Measurements from ENCODE around the gene UBALD1. TPM values are rescaled to one million over a fixed set of nuclear protein-coding genes. Genes with fewer than 3 reads are reported as not detected.

Gene UBALD1
- polyA plus RNA-seq, 3 donors: 2.2 to 19.2 (median 2.8) TPM

DNA sequence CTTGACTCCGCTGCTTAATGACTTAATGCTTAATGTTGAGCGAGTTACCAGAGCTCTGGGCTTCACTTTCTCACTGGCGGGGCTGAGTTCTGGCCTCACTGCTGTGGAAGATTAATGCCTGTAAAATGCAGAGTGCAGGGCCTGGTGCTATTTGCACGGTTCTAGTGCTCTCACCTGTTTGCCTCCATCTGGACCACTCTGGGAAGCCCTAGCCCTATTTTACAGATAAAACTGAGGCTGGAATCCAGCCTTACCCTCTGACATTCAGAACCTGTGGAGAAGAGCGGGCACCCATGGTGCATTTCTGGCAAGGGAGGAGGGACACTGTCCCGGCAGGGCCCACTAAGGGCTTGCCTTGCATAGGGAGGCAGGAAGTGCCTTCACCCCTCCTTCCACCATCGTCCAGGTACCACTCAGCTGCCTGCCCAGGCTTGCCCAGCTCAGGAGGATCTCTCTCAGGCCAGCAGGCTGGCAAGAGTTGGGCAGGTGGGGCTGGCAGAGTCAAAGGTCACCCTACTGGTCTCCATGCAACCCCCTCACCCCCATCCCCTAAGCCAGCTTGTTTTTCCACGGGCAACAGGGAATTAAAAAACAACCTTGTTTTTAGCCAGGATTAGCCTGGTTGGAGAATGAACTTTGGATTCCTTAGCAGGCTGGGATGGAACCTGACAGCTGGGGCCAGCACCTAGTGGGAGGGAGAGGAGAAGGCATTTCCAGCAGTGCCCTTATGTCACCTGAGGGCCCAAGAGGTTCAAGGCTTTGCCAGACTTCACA is 4.1 kb upstream of the UBALD1 start:
- H3K4me3 ChIP-seq (replicated peaks in 1 of 3; ENCODE audit: low read depth in 2 of 3, low read length in 3 of 3): no peak overlapping the region
- no peak for DNase-seq
- H3K4me3 Mint-ChIP-seq: no peak overlapping the region
- H4K20me1 ChIP-seq (ENCODE audit: insufficient read depth, low read length): peaks cover 3% of the 10 kb centered on the region
- TF ChIP-seq, protein P1, sequence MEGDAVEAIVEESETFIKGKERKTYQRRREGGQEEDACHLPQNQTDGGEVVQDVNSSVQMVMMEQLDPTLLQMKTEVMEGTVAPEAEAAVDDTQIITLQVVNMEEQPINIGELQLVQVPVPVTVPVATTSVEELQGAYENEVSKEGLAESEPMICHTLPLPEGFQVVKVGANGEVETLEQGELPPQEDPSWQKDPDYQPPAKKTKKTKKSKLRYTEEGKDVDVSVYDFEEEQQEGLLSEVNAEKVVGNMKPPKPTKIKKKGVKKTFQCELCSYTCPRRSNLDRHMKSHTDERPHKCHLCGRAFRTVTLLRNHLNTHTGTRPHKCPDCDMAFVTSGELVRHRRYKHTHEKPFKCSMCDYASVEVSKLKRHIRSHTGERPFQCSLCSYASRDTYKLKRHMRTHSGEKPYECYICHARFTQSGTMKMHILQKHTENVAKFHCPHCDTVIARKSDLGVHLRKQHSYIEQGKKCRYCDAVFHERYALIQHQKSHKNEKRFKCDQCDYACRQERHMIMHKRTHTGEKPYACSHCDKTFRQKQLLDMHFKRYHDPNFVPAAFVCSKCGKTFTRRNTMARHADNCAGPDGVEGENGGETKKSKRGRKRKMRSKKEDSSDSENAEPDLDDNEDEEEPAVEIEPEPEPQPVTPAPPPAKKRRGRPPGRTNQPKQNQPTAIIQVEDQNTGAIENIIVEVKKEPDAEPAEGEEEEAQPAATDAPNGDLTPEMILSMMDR (IDR thresholded peaks at IDR 0.05): no peak
- H3K36me3 ChIP-seq (replicated peaks in 1 of 2; ENCODE audit: control insufficient read depth in 1 of 2, insufficient read depth in 2 of 2, low read length in 2 of 2): no peaks in the 10 kb centered on the region
- H3K27me3 ChIP-seq (ENCODE audit: control insufficient read depth in 2 of 2, insufficient read depth in 2 of 2, low read length in 2 of 2): no peaks in the 10 kb centered on the region
- no peaks in the 10 kb centered on the region for H3K36me3 Mint-ChIP-seq
- H3K27ac Mint-ChIP-seq: peak overlapping the region in 1 of 7 donors; percentile 24
- no peak overlapping the region for H2AFZ ChIP-seq (ENCODE audit: insufficient read depth, low read depth, low read length, poor library complexity, severe bottlenecking)
- peaks cover 0 to 2% (median 0%) of the 10 kb centered on the region in 3 donors for H3K27me3 Mint-ChIP-seq (ENCODE audit: low read depth in 3 of 3)
- 89% methylated on average over 5 of the region's 8 CpGs for WGBS (ENCODE audit: insufficient coverage)
- peaks cover 5% of the 10 kb centered on the region for H3K79me2 ChIP-seq (ENCODE audit: insufficient read depth, low read length)
- H3K4me1 ChIP-seq (ENCODE audit: control insufficient read depth in 1 of 2, insufficient read depth in 2 of 2, low read length in 2 of 2): peaks cover 28 to 33% of the 10 kb centered on the region in 2 donors
- intact Hi-C loops (cut with micrococcal nuclease): loop anchor here in 1 of 2 donors (5.0 to 10.0 kb wide), 2 partner anchors 104 to 202 kb away; partner anchors contain the start of gene CORO7
- H3K9me3 Mint-ChIP-seq: no peaks in the 10 kb centered on the region
- peaks cover 30% of the 10 kb centered on the region for H3K4me1 Mint-ChIP-seq
- no peak overlapping the region for H3K4me2 ChIP-seq (replicated peaks; ENCODE audit: extremely low read depth, low read length, poor library complexity, severe bottlenecking)
- H3K27ac ChIP-seq (ENCODE audit: low read depth in 1 of 2, low read length in 2 of 2): no peak overlapping the region
- no peaks in the 10 kb centered on the region for H3K9me3 ChIP-seq (replicated peaks in 1 of 2; ENCODE audit: control insufficient read depth in 1 of 2, insufficient read depth in 1 of 2, low read length in 2 of 2)
- H3K9ac ChIP-seq (ENCODE audit: insufficient read depth, low read length, poor library complexity, severe bottlenecking): no peak overlapping the region

DNA sequence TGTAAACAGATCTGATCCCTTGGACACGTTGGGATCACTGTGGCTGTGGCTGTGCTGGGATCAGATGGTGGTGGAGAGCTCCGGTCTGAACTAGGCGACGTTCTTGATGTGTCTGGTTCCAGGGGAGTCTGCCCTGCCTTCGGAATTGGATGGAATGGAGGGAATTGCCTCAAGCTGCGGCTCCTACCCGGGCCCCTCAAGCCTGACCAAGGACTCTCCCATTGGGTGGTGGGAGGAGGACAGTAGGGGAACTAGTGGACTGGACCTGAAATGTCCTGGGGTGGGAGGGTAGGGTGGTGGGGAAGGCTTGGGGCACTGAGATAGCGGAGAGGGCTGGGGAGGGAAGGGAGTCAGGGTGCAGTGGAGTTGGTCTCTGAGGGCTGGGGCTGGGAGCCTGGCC is 3.2 kb upstream of the UBALD1 start:
- TF ChIP-seq, protein P1 (IDR thresholded peaks at IDR 0.05): no peak
- H3K4me1 ChIP-seq (ENCODE audit: control insufficient read depth in 1 of 2, insufficient read depth in 2 of 2, low read length in 2 of 2): peaks cover 31 to 35% of the 10 kb centered on the region in 2 donors
- Mint-ChIP-seq H3K9me3 (no peaks in the 10 kb centered on the region), H3K4me3 (no peak overlapping the region), H3K27ac (peak overlapping the region in 2 of 7 donors; percentile 54 to 99), H3K36me3 (no peaks in the 10 kb centered on the region), H3K4me1 (peaks cover 31% of the 10 kb centered on the region), H3K27me3 (ENCODE audit: low read depth in 3 of 3) (peaks cover 0 to 2% (median 0%) of the 10 kb centered on the region in 3 donors)
- DNase-seq: no peak
- H3K4me2 ChIP-seq (replicated peaks; ENCODE audit: extremely low read depth, low read length, poor library complexity, severe bottlenecking): no peak overlapping the region
- no peak overlapping the region for H3K9ac ChIP-seq (ENCODE audit: insufficient read depth, low read length, poor library complexity, severe bottlenecking)
- peaks cover 14% of the 10 kb centered on the region for H3K79me2 ChIP-seq (ENCODE audit: insufficient read depth, low read length)
- no peaks in the 10 kb centered on the region for H3K27me3 ChIP-seq (ENCODE audit: control insufficient read depth in 2 of 2, insufficient read depth in 2 of 2, low read length in 2 of 2)
- H4K20me1 ChIP-seq (ENCODE audit: insufficient read depth, low read length): peaks cover 13% of the 10 kb centered on the region
- no peak overlapping the region for H2AFZ ChIP-seq (ENCODE audit: insufficient read depth, low read depth, low read length, poor library complexity, severe bottlenecking)
- 95% methylated on average over 8 of the region's 8 CpGs for WGBS (ENCODE audit: insufficient coverage)
- intact Hi-C loops (cut with micrococcal nuclease): loop anchor here in 1 of 2 donors (5.0 to 10.0 kb wide), 2 partner anchors 103 to 201 kb away; partner anchors contain the start of gene CORO7
- H3K36me3 ChIP-seq (replicated peaks in 1 of 2; ENCODE audit: control insufficient read depth in 1 of 2, insufficient read depth in 2 of 2, low read length in 2 of 2): no peaks in the 10 kb centered on the region
- H3K9me3 ChIP-seq (replicated peaks in 1 of 2; ENCODE audit: control insufficient read depth in 1 of 2, insufficient read depth in 1 of 2, low read length in 2 of 2): no peaks in the 10 kb centered on the region
- no peak overlapping the region for H3K27ac ChIP-seq (ENCODE audit: low read depth in 1 of 2, low read length in 2 of 2)
- no peak overlapping the region for H3K4me3 ChIP-seq (replicated peaks in 1 of 3; ENCODE audit: low read depth in 2 of 3, low read length in 3 of 3)

Measured in CD14-positive monocyte (primary cell).